Keratinocyte (primary cell): Measurements from ENCODE around the gene APOB. TPM values are rescaled to one million over a fixed set of nuclear protein-coding genes. Genes with fewer than 3 reads are reported as not detected.

Experiments used
- DNase-seq: peaks from one replicate; pipeline ENCODE4 v3.0.0-alpha.2; 2011; ENCODE audit warnings: low read depth, missing footprints, low spot score
- FAIRE-seq: peaks from 2 replicates; lab custom pipeline; 2011; peaks lifted over from hg19 to GRCh38; lab: Jason Lieb, UNC
- H2AFZ ChIP-seq: 2 replicates; pipeline ENCODE4 v1.6.0; 2012; ENCODE audit warnings: low read length, control low read depth, inconsistent platforms; ENCODE audit not compliant: control insufficient read depth
- H3K27ac ChIP-seq: 2 replicates; pipeline ENCODE4 v1.5.1; 2011; ENCODE audit warnings: low read length; ENCODE audit not compliant: control insufficient read depth, insufficient read depth
- H3K27me3 ChIP-seq: 3 replicates; pipeline ENCODE4 v1.6.0; 2011; ENCODE audit warnings: low read length; ENCODE audit not compliant: control insufficient read depth, insufficient read depth; ENCODE audit errors: extremely low read depth
- H3K36me3 ChIP-seq, 2 experiments: 2 replicates in 1 of 2; 3 replicates in 1 of 2; pipeline ENCODE4 v1.5.1; 2011; ENCODE audit warnings: low read length in 2 of 2, mild to moderate bottlenecking in 1 of 2; ENCODE audit not compliant: control insufficient read depth in 2 of 2, insufficient read depth in 2 of 2; ENCODE audit errors: extremely low read depth in 1 of 2
- H3K4me1 ChIP-seq: 3 replicates; pipeline ENCODE4 v1.5.1; 2011; ENCODE audit warnings: low read length; ENCODE audit not compliant: control insufficient read depth, insufficient read depth; ENCODE audit errors: extremely low read depth
- H3K4me2 ChIP-seq: 3 replicates; pipeline ENCODE4 v1.6.0; 2011; ENCODE audit warnings: low read depth, low read length; ENCODE audit not compliant: control insufficient read depth, insufficient read depth; ENCODE audit errors: extremely low read depth
- H3K4me3 ChIP-seq, 3 experiments: fragments of 200-600 bp in 1 of 3; sonication (generic) in 1 of 3; 2 replicates in 2 of 3; 3 replicates in 1 of 3; pipeline ENCODE4 v1.5.1; 2011 to 2016; ENCODE audit warnings: low read length in 3 of 3, mild to moderate bottlenecking in 3 of 3, control low read depth in 2 of 3, inconsistent platforms in 1 of 3, low read depth in 1 of 3, mixed read lengths in 1 of 3, mixed run types in 1 of 3, moderate library complexity in 1 of 3; ENCODE audit not compliant: control insufficient read depth in 2 of 3, insufficient read depth in 2 of 3; ENCODE audit errors: extremely low read depth in 1 of 3
- H3K79me2 ChIP-seq: 2 replicates; pipeline ENCODE4 v1.6.0; 2012; ENCODE audit warnings: low read length; ENCODE audit not compliant: control insufficient read depth, insufficient read depth
- H3K9ac ChIP-seq: 3 replicates; pipeline ENCODE4 v1.6.0; 2011; ENCODE audit warnings: low read length; ENCODE audit not compliant: control insufficient read depth, insufficient read depth; ENCODE audit errors: extremely low read depth
- H3K9me1 ChIP-seq: 3 replicates; pipeline ENCODE4 v1.6.0; 2011; ENCODE audit warnings: low read length; ENCODE audit not compliant: control insufficient read depth, insufficient read depth; ENCODE audit errors: extremely low read depth
- H3K9me3 ChIP-seq: 2 replicates; pipeline ENCODE4 v1.5.1; 2012; ENCODE audit warnings: low read depth, low read length; ENCODE audit not compliant: control insufficient read depth
- H4K20me1 ChIP-seq: 3 replicates; pipeline ENCODE4 v1.6.0; 2011; ENCODE audit warnings: low read length; ENCODE audit not compliant: control insufficient read depth, insufficient read depth; ENCODE audit errors: extremely low read depth
- CTCF ChIP-seq, 3 experiments: IDR thresholded peaks in 1 of 3; conservative IDR thresholded peaks in 1 of 3; optimal IDR thresholded peaks in 1 of 3; 2 replicates in 2 of 3; 3 replicates in 1 of 3; pipeline versions ENCODE3 to v1.5.1; 2011; ENCODE audit warnings: low read length in 3 of 3, mild to moderate bottlenecking in 3 of 3, moderate library complexity in 2 of 3, control low read depth in 1 of 3, inconsistent platforms in 1 of 3; ENCODE audit not compliant: insufficient read depth in 2 of 3; ENCODE audit errors: extremely low read depth in 1 of 3
- EZH2 ChIP-seq: IDR thresholded peaks from one replicate; pipeline ENCODE4 v1.6.1; 2012; ENCODE audit warnings: inconsistent platforms, mild to moderate bottlenecking, low read length, moderate library complexity
- dilution Hi-C: fragments of 300-500 bp; cut with MboI; formaldehyde crosslinking; loops from one replicate; pipeline ENCODE4 v1.7.0; 2020; ENCODE audit warnings: low sequenced_read_pairs; ENCODE audit not compliant: extremely low pct_ligation_motif_present
- polyA plus RNA-seq, 5 experiments: library from polyadenylated mRNA; depleted of rRNA in 3 of 5; stranded (reverse) in 3 of 5; stranded (forward) in 1 of 5; unstranded in 1 of 5; fragments of >200 nt; gene quantifications; 1 replicate in 1 of 5; 2 replicates in 3 of 5; 3 replicates in 1 of 5; pipeline versions ENCODE4 v1.2.1 to v1.2.3, GENCODE V29; 2011 to 2012; ENCODE audit warnings: missing spikeins in 2 of 5, low read depth in 1 of 5, low replicate concordance in 1 of 5

APOB gene
- polyA plus RNA-seq, 1 donor (not counting 4 experiments of a cell fraction or from before 2014, with no cell fraction given) = 0.01 TPM

- no peak overlapping the region for H3K9ac ChIP-seq
- no peak overlapping the region for H3K4me3 ChIP-seq
Measured at GRCh38 chr2:21046506-21046905, 2.6 kb upstream of the APOB start.

GRCh38 chr2:21044694-21045371 is 960 bp upstream of the APOB start:
- Histone ChIP-seq H3K36me3 (no peaks in the 10 kb centered on the region), H3K27me3 (peaks cover 24% of the 10 kb centered on the region), H3K4me1 (no peaks in the 10 kb centered on the region), H2AFZ (no peak overlapping the region), H3K9ac (no peak overlapping the region), H3K4me2 (no peak overlapping the region), H3K27ac (no peak overlapping the region), H3K4me3 (no peak overlapping the region), H3K9me1 (no peaks in the 10 kb centered on the region), H3K9me3 (no peaks in the 10 kb centered on the region), H4K20me1 (no peaks in the 10 kb centered on the region), H3K79me2 (no peaks in the 10 kb centered on the region)
- dilution Hi-C loops = no loop called here
- no peak for FAIRE-seq
- no peak for DNase-seq
- TF ChIP-seq EZH2 = no peak
- TF ChIP-seq CTCF (optimal IDR thresholded peaks at IDR 0.05 in 1 of 3, IDR thresholded peaks at IDR 0.05 in 1 of 3, conservative IDR thresholded peaks at IDR 0.05 in 1 of 3; ENCODE audit: extremely low read depth in 1 of 3, insufficient read depth in 2 of 3, low read length in 3 of 3) = no peak

More at GRCh38 chr2:21046506-21046905, 2.6 kb upstream of the APOB start:
- Histone ChIP-seq H3K27me3 (peaks cover 24% of the 10 kb centered on the region), H3K36me3 (no peaks in the 10 kb centered on the region), H3K79me2 (no peaks in the 10 kb centered on the region), H3K4me2 (no peak overlapping the region), H3K9me3 (no peaks in the 10 kb centered on the region), H3K27ac (no peak overlapping the region), H4K20me1 (no peaks in the 10 kb centered on the region), H2AFZ (no peak overlapping the region), H3K9me1 (no peaks in the 10 kb centered on the region), H3K4me1 (no peaks in the 10 kb centered on the region)
- dilution Hi-C loops = no loop called here
- TF ChIP-seq CTCF (optimal IDR thresholded peaks at IDR 0.05 in 1 of 3, IDR thresholded peaks at IDR 0.05 in 1 of 3, conservative IDR thresholded peaks at IDR 0.05 in 1 of 3; ENCODE audit: extremely low read depth in 1 of 3, insufficient read depth in 2 of 3, low read length in 3 of 3) (no peak), EZH2 (no peak)
- no peak for DNase-seq
- FAIRE-seq = no peak
